ENCODE measurements around the gene FBXL5. TPM values are rescaled to one million over a fixed set of nuclear protein-coding genes. Genes with fewer than 3 reads are reported as not detected.

Gene FBXL5
- total and polyA plus RNA-seq, 9 of the 15 experiments (the other 6 are each of a cell fraction or from before 2014, with no cell fraction given) = 6.0 to 35.2 (median 22.1) TPM

GRCh38 chr4:15655223-15656037 lies at the start of gene FBXL5 (continued):
- TF ChIP-seq FOXK1 (CRISPR knock-in tag; IDR thresholded peaks at IDR 0.05; ENCODE audit: borderline replicate concordance) (0 out of 2 replicates have a peak, but pooled peaks have one; percentile 68), ZBTB33 (CRISPR knock-in tag; IDR thresholded peaks at IDR 0.05) (peak; percentile 97), ZNF395 (CRISPR knock-in tag; IDR thresholded peaks at IDR 0.05) (peak; percentile 87), ZSCAN32 (CRISPR knock-in tag; IDR thresholded peaks at IDR 0.05) (no peak), THRB (CRISPR knock-in tag; conservative IDR thresholded peaks at IDR 0.05) (no peak), EWSR1 (IDR thresholded peaks at IDR 0.05; ENCODE audit: borderline replicate concordance, low read depth, partially characterized antibody) (no peak), ZNF282 (CRISPR knock-in tag; IDR thresholded peaks at IDR 0.05) (no peak), ZNF263 (CRISPR knock-in tag; IDR thresholded peaks at IDR 0.05; ENCODE audit: borderline replicate concordance) (no peak), POLR3A (IDR thresholded peaks at IDR 0.05; ENCODE audit: borderline replicate concordance, extremely low read depth, insufficient read depth, insufficient read length) (no peak), ZFP30 (CRISPR knock-in tag; IDR thresholded peaks at IDR 0.05; ENCODE audit: borderline replicate concordance) (no peak), KDM1A (IDR thresholded peaks at IDR 0.05) (no peak), DEAF1 (CRISPR knock-in tag; IDR thresholded peaks at IDR 0.05) (no peak), PHF20 (IDR thresholded peaks at IDR 0.05; ENCODE audit: partially characterized antibody) (peak; percentile 72), USF1 (CRISPR knock-in tag; IDR thresholded peaks at IDR 0.05) (peak; percentile 89), KDM4B (IDR thresholded peaks at IDR 0.05; ENCODE audit: borderline replicate concordance in 2 of 2, low read depth in 1 of 2) (no peak), GATAD2A (IDR thresholded peaks at IDR 0.05) (no peak; the same call in 1 of the 2 replicates), LEF1 (IDR thresholded peaks at IDR 0.05) (no peak), RCOR1 (IDR thresholded peaks at IDR 0.05; ENCODE audit: borderline replicate concordance in 1 of 2, low read depth in 2 of 2, low read length in 2 of 2) (0 out of 4 replicates have a peak, but pooled peaks of 1 of the 2 experiments have one; percentile 3), TEAD1 (CRISPR knock-in tag; IDR thresholded peaks at IDR 0.05) (0 out of 4 replicates have a peak, but pooled peaks have one; percentile 47 to 48), BHLHE40 (IDR thresholded peaks at IDR 0.05; ENCODE audit: low read length) (peak; percentile 78)
